DOHH2 (cell line): Measurements from ENCODE around the gene CCDC24.

ENCODE experiments used
- CTCF ChIP-seq: fragments of 200-600 bp; sonication (generic); IDR thresholded peaks from one replicate; pipeline ENCODE4 v1.5.1; 2014; ENCODE audit warnings: antibody characterized with exemption, mild to moderate bottlenecking, low read depth, low read length; ENCODE audit not compliant: poor library complexity, severe bottlenecking
- EZH2phosphoT487 ChIP-seq: fragments of 200-600 bp; sonication (generic); IDR thresholded peaks from 2 replicates; pipeline ENCODE4 v1.6.1; 2017; ENCODE audit warnings: borderline replicate concordance, mild to moderate bottlenecking, antibody characterized with exemption, low read length, moderate library complexity, mixed read lengths

GRCh38 chr1:43970502-43970901, 20.9 kb upstream of the CCDC24 start:
- TF ChIP-seq CTCF = no peak
- no peak for TF ChIP-seq EZH2phosphoT487
